GM12878 (cell line): ENCODE measurements around the gene ASAH2B. TPM values are rescaled to one million over a fixed set of nuclear protein-coding genes. Genes with fewer than 3 reads are reported as not detected.

Experiments
- BRCA1 ChIP-seq: IDR thresholded peaks from 2 replicates; pipeline ENCODE4 v1.6.1; 2011; ENCODE audit warnings: low read depth, low read length, improper control_type of control experiment
- CHD1 ChIP-seq: IDR thresholded peaks from 2 replicates; pipeline ENCODE4 v1.6.1; 2012; ENCODE audit warnings: low read depth, low read length, improper control_type of control experiment
- CREM ChIP-seq: IDR thresholded peaks from 2 replicates; pipeline ENCODE4 v1.6.1; 2014; ENCODE audit warnings: antibody characterized with exemption, low read depth
- HDAC6 ChIP-seq: fragments of 200-600 bp; sonication (generic); IDR thresholded peaks from one replicate; pipeline ENCODE4 v1.8.0; 2017; ENCODE audit warnings: antibody characterized with exemption; ENCODE audit not compliant: unreplicated experiment
- MTA2 ChIP-seq: fragments of 450-650 bp; IDR thresholded peaks from 2 replicates; pipeline ENCODE4 v1.6.1; 2016; ENCODE audit warnings: low read depth, mild to moderate bottlenecking, moderate library complexity
- PAX8 ChIP-seq: fragments of 450-650 bp; IDR thresholded peaks from 2 replicates; pipeline ENCODE4 v1.6.1; 2017; ENCODE audit warnings: mild to moderate bottlenecking, moderate library complexity
- RELA ChIP-seq: fragments of 450-650 bp; IDR thresholded peaks from 2 replicates; pipeline ENCODE4 v1.8.0; 2014; ENCODE audit warnings: borderline replicate concordance; ENCODE audit not compliant: partially characterized antibody
- SMAD5 ChIP-seq: IDR thresholded peaks from 2 replicates; pipeline ENCODE4 v1.6.1; 2016; ENCODE audit warnings: antibody characterized with exemption, low read depth
- SMC3 ChIP-seq: IDR thresholded peaks from 2 replicates; pipeline ENCODE4 v1.6.1; 2011; ENCODE audit warnings: low read length, improper control_type of control experiment, borderline replicate concordance
- SREBF2 ChIP-seq: IDR thresholded peaks from 2 replicates; pipeline ENCODE4 v1.6.1; 2012; ENCODE audit warnings: mild to moderate bottlenecking, low read length
- SUZ12 ChIP-seq: fragments of 200-600 bp; sonication (generic); IDR thresholded peaks from one replicate; pipeline ENCODE4 v1.6.1; 2018; ENCODE audit warnings: antibody characterized with exemption, mild to moderate bottlenecking; ENCODE audit not compliant: unreplicated experiment
- ZBTB4 ChIP-seq: fragments of 450-650 bp; formaldehyde crosslinking; IDR thresholded peaks from 2 replicates; pipeline ENCODE4 v1.4.0; 2022; ENCODE audit warnings: mild to moderate bottlenecking, moderate library complexity
- ZNF217 ChIP-seq: fragments of 450-650 bp; IDR thresholded peaks from 2 replicates; pipeline ENCODE4 v1.6.1; 2017; ENCODE audit warnings: antibody characterized with exemption, mild to moderate bottlenecking
- ZNF274 ChIP-seq: IDR thresholded peaks from one replicate; pipeline ENCODE4 v1.8.0; 2011; ENCODE audit not compliant: insufficient read length, insufficient read depth
- ZZZ3 ChIP-seq: IDR thresholded peaks from 2 replicates; pipeline ENCODE4 v1.6.1; 2011; ENCODE audit warnings: low read depth; ENCODE audit not compliant: control insufficient read depth, insufficient read length
- polyA plus RNA-seq, 11 experiments: library from polyadenylated mRNA; depleted of rRNA in 4 of 11; unstranded in 6 of 11; stranded (reverse) in 5 of 11; fragments of >200 nt; fragmentation: Nextera tagmentation in 4 of 11; fragmentation: Illumina TruSeq in 1 of 11; extraction: Ambion mirVana in 4 of 11; extraction: Trizol in 1 of 11; gene quantifications; 1 replicate in 1 of 11; 2 replicates in 10 of 11; pipeline versions ENCODE4 v1.2.1 to v1.2.3, GENCODE V29; 2011 to 2016; ENCODE audit warnings: inconsistent platforms in 2 of 11, missing spikeins in 2 of 11, low read depth in 1 of 11
- total RNA-seq, 4 experiments: library from RNA; depleted of rRNA in 3 of 4; stranded (reverse); fragments of >200 nt in 3 of 4; fragmentation: Illumina TruSeq in 1 of 4; extraction: Trizol in 1 of 4; gene quantifications; 2 replicates each; pipeline versions ENCODE4 v1.2.1 to v1.2.3, GENCODE V29; 2013 to 2021
- TF ChIP-seq, protein P1 (sequence below): IDR thresholded peaks from 2 replicates; pipeline ENCODE4 v1.6.1; 2012; ENCODE audit warnings: low read depth, low read length, improper control_type of control experiment
- TF ChIP-seq, protein P2 (sequence below): IDR thresholded peaks from 2 replicates; pipeline ENCODE4 v1.6.1; 2011; ENCODE audit warnings: mild to moderate bottlenecking, low read depth, low read length, moderate library complexity; ENCODE audit not compliant: insufficient replicate concordance
- TF ChIP-seq, protein P3 (sequence below), 3 experiments: IDR thresholded peaks in 2 of 3; conservative IDR thresholded peaks in 1 of 3; 2 replicates each; pipeline ENCODE4 v1.5.1; 2011; ENCODE audit warnings: low read depth in 3 of 3, low read length in 3 of 3, mild to moderate bottlenecking in 3 of 3, control low read depth in 2 of 3, moderate library complexity in 2 of 3, inconsistent platforms in 1 of 3, mixed read lengths in 1 of 3; ENCODE audit not compliant: control insufficient read depth in 2 of 3, insufficient read depth in 1 of 3; ENCODE audit errors: extremely low read depth in 1 of 3
- TF ChIP-seq, protein P4 (sequence below): IDR thresholded peaks from 2 replicates; pipeline ENCODE4 v1.6.1; 2012; ENCODE audit warnings: mild to moderate bottlenecking, low read depth, low read length

ASAH2B gene
- total and polyA plus RNA-seq, 10 of the 15 experiments (the other 5 are each of a cell fraction or from before 2014, with no cell fraction given), result 1.6 to 5.4 (median 3.0) TPM

- TF ChIP-seq CHD1 (no peak), BRCA1 (no peak), PAX8 (no peak), SREBF2 (no peak), MTA2 (no peak), HDAC6 (no peak), CREM (peak; percentile 47; the same call in 1 of the 2 replicates), RELA (no peak), SMC3 (no peak), ZNF274 (no peak), SUZ12 (no peak), SMAD5 (no peak), ZBTB4 (CRISPR knock-in tag) (no peak), ZZZ3 (no peak), ZNF217 (no peak)
- TF ChIP-seq, protein P1, sequence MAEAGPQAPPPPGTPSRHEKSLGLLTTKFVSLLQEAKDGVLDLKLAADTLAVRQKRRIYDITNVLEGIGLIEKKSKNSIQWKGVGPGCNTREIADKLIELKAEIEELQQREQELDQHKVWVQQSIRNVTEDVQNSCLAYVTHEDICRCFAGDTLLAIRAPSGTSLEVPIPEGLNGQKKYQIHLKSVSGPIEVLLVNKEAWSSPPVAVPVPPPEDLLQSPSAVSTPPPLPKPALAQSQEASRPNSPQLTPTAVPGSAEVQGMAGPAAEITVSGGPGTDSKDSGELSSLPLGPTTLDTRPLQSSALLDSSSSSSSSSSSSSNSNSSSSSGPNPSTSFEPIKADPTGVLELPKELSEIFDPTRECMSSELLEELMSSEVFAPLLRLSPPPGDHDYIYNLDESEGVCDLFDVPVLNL, result no peak
- TF ChIP-seq, protein P2, sequence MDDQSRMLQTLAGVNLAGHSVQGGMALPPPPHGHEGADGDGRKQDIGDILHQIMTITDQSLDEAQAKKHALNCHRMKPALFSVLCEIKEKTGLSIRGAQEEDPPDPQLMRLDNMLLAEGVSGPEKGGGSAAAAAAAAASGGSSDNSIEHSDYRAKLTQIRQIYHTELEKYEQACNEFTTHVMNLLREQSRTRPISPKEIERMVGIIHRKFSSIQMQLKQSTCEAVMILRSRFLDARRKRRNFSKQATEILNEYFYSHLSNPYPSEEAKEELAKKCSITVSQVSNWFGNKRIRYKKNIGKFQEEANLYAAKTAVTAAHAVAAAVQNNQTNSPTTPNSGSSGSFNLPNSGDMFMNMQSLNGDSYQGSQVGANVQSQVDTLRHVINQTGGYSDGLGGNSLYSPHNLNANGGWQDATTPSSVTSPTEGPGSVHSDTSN, result no peak
- TF ChIP-seq, protein P3, sequence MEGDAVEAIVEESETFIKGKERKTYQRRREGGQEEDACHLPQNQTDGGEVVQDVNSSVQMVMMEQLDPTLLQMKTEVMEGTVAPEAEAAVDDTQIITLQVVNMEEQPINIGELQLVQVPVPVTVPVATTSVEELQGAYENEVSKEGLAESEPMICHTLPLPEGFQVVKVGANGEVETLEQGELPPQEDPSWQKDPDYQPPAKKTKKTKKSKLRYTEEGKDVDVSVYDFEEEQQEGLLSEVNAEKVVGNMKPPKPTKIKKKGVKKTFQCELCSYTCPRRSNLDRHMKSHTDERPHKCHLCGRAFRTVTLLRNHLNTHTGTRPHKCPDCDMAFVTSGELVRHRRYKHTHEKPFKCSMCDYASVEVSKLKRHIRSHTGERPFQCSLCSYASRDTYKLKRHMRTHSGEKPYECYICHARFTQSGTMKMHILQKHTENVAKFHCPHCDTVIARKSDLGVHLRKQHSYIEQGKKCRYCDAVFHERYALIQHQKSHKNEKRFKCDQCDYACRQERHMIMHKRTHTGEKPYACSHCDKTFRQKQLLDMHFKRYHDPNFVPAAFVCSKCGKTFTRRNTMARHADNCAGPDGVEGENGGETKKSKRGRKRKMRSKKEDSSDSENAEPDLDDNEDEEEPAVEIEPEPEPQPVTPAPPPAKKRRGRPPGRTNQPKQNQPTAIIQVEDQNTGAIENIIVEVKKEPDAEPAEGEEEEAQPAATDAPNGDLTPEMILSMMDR (IDR thresholded peaks at IDR 0.05 in 2 of 3, conservative IDR thresholded peaks at IDR 0.05 in 1 of 3; ENCODE audit: control insufficient read depth in 2 of 3, extremely low read depth in 1 of 3, insufficient read depth in 1 of 3, low read depth in 3 of 3, low read length in 3 of 3), result no peak
- TF ChIP-seq, protein P4, sequence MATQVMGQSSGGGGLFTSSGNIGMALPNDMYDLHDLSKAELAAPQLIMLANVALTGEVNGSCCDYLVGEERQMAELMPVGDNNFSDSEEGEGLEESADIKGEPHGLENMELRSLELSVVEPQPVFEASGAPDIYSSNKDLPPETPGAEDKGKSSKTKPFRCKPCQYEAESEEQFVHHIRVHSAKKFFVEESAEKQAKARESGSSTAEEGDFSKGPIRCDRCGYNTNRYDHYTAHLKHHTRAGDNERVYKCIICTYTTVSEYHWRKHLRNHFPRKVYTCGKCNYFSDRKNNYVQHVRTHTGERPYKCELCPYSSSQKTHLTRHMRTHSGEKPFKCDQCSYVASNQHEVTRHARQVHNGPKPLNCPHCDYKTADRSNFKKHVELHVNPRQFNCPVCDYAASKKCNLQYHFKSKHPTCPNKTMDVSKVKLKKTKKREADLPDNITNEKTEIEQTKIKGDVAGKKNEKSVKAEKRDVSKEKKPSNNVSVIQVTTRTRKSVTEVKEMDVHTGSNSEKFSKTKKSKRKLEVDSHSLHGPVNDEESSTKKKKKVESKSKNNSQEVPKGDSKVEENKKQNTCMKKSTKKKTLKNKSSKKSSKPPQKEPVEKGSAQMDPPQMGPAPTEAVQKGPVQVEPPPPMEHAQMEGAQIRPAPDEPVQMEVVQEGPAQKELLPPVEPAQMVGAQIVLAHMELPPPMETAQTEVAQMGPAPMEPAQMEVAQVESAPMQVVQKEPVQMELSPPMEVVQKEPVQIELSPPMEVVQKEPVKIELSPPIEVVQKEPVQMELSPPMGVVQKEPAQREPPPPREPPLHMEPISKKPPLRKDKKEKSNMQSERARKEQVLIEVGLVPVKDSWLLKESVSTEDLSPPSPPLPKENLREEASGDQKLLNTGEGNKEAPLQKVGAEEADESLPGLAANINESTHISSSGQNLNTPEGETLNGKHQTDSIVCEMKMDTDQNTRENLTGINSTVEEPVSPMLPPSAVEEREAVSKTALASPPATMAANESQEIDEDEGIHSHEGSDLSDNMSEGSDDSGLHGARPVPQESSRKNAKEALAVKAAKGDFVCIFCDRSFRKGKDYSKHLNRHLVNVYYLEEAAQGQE, result no peak
Measured at GRCh38 chr10:50739618-50740292, at the start of gene ASAH2B (continued).
